Prostate gland (tissue), 2 donors: Measurements from ENCODE around the gene KCNJ6.

ENCODE experiments used
- POLR2AphosphoS5 ChIP-seq: sonication (generic); formaldehyde crosslinking; IDR thresholded peaks from one replicate; pipeline ENCODE4 v1.6.1; 2017; ENCODE audit warnings: antibody characterized with exemption
- TF ChIP-seq, protein P1 (sequence below), 4 experiments: fragments of 200-600 bp in 2 of 4; fragments of 450-650 bp in 2 of 4; sonication (generic) in 2 of 4; IDR thresholded peaks; 1 replicate in 3 of 4; 2 replicates in 1 of 4; pipeline ENCODE4 v1.5.1; 2016 to 2019; ENCODE audit warnings: antibody characterized with exemption in 4 of 4, mild to moderate bottlenecking in 2 of 4, moderate library complexity in 2 of 4

DNA sequence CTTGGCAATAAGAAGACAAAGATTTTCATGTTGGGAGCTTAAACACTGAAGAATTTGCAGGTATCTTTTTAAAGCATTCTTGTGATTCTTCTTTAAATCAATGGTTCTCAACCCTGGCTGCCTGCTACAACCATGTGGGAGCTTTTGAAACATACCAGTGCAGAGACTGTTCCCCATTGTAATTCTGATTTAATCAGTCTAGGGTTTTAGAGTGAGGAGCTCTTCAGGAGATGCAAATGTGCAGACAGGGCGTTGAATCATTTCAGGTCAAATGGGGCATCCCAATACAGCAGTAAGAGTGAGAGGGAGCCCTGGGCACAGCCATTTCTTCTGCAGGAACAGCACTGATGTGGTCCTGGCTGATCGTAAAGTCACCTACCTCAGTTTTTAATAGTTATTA is 24.3 kb downstream of the KCNJ6 start:
- TF ChIP-seq, protein P1, sequence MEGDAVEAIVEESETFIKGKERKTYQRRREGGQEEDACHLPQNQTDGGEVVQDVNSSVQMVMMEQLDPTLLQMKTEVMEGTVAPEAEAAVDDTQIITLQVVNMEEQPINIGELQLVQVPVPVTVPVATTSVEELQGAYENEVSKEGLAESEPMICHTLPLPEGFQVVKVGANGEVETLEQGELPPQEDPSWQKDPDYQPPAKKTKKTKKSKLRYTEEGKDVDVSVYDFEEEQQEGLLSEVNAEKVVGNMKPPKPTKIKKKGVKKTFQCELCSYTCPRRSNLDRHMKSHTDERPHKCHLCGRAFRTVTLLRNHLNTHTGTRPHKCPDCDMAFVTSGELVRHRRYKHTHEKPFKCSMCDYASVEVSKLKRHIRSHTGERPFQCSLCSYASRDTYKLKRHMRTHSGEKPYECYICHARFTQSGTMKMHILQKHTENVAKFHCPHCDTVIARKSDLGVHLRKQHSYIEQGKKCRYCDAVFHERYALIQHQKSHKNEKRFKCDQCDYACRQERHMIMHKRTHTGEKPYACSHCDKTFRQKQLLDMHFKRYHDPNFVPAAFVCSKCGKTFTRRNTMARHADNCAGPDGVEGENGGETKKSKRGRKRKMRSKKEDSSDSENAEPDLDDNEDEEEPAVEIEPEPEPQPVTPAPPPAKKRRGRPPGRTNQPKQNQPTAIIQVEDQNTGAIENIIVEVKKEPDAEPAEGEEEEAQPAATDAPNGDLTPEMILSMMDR (IDR thresholded peaks at IDR 0.05): no peak
- TF ChIP-seq POLR2AphosphoS5: no peak
